Activated effector memory CD4-positive, alpha-beta T cell treated with anti-CD3 and anti-CD28 coated beads, Interleukin-2, amount 50 U/mL, for 16 hours (primary cell): ENCODE measurements around the gene AKAP14.
"Not testable (repeated sequence)": the region's sequence is repeated elsewhere in the genome, so short reads cannot be mapped to it uniquely, and the experiment has no call there.

Experiments used
- DNase-seq: peaks from one replicate; pipeline ENCODE4 v3.0.0-alpha.2; 2020

The AKAP14 gene

DNA sequence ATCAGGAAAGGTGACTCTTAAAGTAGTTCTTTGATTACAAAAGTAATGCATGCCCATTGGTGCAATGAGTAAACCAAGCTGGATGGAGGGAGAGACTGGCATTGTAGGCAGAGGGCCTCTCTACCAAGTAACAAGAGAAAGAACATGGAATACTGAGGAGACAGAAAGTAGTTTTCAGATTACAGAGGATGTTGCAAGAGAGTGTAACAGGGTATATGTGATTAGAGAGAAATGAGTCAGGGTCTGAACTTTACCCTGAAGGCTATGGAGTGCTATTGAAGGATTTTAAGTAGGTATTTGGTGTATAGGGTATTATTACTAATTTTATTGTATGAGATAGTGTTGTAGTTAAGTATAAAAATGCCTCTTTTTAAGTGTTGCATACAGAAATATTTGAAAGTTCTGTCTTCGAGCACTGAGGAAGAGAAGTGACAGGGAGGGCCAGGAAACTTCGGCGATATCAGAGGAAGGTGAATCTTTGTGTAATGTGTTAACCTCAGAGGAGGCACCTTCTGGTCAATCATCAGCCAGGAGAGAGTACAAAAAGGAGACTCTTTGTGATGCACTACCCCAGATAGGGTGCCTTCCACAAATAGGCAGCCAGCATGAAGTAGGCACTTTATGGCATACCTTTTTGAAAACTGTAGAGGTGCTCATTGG lies 39.7 kb downstream of the AKAP14 start:
- no peak for DNase-seq

DNA sequence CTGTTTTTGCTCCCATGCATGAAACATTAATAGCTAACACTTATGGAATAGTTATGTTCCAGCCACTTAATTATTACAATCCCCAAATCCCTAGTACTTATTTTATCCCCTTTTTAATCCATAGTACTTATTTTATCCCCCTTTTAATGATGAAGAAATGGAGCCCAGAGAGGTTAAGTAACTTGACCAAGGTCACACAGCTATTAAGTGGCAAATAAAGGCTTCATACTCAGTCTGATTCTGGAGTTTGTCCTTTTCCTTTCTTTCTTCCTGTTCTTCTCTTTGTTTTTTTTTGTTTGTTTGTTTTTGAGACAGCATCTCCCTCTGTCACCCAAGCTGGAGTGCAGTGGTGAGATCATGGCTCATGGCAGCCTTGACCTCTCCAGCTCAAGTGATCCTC lies 45.6 kb downstream of the AKAP14 start:
- DNase-seq: no peak

DNA sequence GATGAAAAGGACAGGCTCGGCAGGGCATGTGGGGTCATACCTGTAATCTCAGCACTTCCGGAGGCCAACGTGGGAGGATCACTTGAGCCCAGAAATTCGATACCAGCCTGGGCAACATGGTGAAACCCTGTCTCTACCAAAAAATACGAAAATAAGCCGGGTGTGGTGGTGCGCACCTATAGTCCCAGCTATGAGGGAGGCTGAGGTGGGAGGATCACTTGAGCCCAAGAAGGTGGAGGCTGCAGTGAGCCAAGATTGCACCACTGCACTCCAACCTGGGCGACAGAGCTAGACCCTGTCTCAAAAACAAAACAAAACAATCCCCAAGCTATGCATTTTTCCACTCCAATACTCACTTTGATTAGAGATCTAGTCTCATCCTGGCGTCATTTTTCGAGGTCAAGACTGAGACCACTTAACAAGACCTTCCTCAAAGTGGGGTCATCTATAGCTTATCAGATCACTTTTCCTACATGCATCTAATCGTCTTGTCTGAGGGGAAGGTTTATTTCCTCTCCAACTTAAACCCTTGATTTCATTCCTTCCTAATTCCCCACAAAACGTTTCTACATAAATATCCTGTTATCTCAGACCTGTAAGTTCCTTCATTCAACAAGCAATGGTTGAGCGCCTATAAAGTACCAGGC lies 46.6 kb downstream of the AKAP14 start:
- DNase-seq: no peak

DNA sequence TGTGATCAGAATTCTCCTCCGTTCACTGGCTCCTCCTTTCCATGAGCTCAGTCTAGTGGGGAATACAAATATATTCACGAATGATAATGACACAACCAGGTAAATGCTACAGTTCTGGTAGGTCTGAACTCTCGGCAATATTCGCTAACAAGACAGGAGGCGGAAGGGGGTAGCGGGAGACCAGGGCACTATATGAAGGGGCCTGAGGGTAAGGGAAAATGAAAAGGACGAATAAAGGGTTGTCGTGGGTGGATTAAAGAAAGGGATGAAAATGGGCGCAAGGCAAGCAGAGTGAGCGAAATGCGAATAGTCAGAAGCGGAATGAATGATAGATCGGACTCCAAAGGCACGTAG lies 47.1 kb downstream of the AKAP14 start:
- no peak for DNase-seq

DNA sequence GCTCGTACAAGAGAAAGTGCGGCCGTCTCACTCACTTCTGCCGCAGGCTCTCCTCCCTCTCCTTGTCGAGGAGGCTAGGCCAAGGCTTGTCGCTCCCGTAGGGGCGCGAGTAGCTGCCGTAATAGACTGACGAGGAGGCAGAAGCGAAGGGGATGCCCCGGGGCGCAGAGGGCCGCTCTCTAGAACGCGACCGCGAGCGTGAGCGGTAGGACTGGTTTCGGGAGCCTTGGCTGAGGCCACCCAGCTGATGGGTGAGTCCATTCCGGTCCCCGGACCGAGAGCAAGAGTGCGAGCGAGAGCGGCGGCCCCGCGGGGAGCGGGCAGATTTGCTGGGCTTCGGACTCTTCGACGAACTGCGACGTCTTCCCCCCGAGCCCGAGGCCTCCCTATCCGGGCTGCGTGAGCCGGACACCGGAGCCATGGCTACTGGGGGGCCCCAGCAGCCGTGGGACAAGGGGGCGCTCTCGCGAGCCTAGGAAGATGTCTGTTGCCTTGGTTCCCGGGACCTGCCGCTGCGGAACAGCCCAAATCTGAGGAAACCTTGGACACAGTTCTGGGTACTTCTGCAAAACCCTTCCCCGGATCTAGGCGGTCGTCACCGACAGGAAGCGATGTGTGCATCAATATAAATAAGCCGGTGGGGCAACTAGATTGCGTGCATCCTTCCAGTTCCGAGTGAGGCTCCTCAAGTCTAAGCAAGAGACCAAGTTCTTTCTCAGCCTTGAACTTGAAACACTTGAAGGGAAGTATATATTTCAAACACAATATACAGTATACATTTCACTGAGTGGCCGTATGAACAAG lies 47.7 kb downstream of the AKAP14 start, which contains the start of gene NKAP:
TSS of gene NKAP (minus strand) at position 567 of the 804 bp plus-strand sequence. CDS start at position 421, 146 bp downstream.
- DNase-seq: peak; percentile 93

DNA sequence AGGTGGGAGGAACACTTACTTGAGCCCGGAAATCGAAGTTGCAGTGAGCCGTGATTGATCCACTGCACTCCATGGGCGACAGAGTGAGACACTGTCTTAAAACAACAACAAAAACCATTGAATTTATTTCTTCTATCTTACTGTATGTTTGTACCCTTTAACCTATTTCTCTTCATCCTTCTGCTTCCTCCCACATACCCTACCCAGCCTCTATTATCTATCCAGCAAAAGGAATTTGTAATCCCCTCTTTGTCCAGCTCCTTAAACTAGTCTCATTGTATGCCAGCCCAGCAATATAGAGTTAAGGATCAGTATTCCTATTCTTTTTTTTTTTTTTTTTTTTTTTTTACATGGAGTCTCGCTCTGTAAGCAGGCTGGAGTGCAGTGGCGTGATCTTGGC lies 49.8 kb downstream of the AKAP14 start:
- DNase-seq: no peak

DNA sequence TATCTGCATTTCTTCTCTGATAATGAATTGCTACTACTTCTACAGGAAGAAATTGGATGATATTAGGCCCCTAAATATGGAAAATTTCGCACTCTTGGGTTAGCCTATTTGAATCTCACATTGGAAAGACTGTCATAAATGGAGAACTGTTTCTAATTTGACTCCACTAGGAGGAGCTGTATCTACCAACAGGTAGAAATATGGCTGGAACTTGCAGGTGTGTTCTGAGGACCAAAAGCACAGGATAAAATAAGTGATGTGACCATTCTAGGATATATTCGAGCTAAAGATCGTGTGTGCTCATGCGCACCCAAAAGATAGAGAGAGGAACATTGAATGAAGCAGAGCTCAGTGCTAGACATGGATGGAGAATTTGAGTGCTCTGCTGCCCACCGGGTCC lies 52.7 kb downstream of the AKAP14 start:
- no peak for DNase-seq

DNA sequence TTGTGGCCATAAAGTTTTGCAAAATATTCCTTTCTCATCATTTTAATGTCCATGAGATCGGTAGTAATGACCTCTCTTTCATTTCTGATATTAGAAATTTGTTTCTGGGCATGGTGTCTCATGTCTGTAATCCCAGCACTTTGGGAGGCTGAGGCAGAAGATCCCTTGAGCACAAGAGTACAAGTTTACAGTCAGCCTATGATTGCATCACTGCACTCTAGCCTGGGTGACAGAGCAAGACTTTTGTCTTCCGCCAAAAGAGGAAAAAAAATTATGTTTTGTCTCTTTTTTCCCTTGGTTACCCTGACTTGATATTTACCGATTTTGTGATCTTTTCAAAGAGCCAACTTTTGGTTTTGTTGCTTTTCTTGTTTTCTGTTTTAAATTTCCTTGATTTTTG lies 58.7 kb downstream of the AKAP14 start:
- no peak for DNase-seq

DNA sequence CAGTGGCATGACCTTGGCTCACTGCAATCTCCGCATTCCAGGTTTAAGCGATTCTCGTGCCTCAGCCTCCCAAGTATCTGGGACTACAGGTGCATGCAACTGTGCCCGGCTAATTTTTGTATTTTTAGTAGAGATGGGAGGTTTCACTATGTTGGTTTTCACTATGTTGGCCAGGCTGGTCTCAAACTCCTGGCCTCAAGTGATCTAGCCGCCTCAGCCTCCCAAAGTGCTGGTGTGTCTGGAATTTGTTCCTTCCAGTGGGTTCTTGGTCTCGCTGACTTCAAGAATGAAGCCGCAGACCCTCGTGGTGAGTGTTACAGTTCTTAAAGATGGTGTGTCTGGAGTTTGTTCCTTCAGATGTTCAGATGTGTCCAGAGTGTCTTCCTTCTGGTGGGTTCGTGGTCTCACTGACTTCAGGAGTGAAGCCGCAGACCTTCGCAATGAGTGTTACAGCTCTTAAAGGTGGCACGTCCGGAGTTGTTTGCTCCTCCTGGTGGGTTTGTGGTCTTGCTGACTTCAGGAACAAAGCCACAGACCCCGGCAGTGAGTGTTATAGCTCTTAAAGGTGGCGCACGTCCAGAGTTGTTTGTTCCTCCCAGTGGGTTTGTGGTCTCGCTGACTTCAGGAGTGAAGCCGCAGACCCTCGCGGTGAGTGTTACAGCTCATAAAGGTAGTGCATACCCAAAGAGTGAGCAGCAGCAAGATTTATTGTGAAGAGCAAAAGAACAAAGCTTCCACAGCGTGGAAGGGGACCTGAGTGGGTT lies 60.3 kb downstream of the AKAP14 start:
- not testable (repeated sequence) for DNase-seq

DNA sequence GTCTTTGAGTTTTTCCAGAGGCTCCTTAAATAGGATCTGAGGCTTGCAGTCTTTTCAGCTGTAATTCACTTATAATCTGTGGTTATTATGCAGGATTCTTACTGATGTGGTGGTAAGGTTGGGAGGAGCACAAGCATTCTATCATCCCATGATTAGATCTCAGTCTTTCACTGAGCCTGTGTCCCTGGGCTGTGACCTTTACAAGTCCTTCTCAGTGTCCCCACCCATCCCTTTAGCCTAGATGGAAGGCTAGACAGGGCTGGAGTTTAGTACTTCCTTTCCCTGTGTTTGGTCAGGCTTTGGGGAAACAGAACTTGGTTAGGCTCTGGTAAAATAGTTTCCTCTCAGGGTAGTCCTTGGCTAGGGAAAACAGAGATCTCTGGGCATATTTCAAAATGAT lies 64.9 kb downstream of the AKAP14 start:
- DNase-seq: no peak

DNA sequence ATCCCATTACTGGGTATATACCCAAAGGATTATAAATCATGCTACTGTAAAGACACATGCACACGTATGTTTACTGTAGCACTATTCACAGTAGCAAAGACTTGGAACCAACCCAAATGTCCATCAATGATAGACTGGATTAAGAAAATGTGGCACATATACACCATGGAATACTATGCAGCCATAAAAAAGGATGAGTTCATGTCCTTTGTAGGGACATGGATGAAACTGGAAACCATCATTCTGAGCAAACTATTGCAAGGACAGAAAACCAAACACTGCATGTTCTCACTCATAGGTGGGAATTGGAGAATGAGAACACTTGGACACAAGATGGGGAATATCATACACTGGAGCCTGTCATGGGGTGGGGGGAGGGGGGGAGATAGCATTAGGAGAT lies 71.1 kb downstream of the AKAP14 start:
- DNase-seq: not testable (repeated sequence)
